ENCODE data around the gene SYNJ2. TPM values are rescaled to one million over a fixed set of nuclear protein-coding genes. Genes with fewer than 3 reads are reported as not detected.
"Not testable (repeated sequence)": the region's sequence is repeated elsewhere in the genome, so short reads cannot be mapped to it uniquely, and the experiment has no call there.

SYNJ2 gene
- total and polyA plus RNA-seq, 3 donors from 2014 or later = 5.8 to 17.7 (median 7.6) TPM

DNA sequence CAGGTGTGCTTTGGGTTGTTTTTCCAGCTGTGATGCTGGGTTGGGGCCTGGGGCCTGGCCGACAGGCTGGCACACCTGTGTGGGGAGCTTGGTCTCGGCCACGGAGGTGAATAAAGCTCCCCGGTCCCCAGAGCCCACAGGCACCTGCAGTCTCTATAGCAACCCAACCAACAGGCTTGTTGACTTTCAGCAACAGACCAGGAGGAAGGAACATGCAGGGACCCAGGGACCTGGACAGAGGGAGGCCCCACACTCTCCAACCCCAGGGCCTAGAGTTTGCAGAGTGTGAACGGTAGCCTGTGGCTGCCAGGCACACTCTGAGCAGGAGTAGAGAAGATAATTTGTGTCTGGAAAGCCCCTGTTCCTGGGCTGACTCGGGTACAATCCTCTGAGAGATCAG lies 14.6 kb upstream of the SYNJ2 start:
- H3K27ac ChIP-seq = no peak overlapping the region
- no peaks in the 10 kb centered on the region for H3K27me3 ChIP-seq
- no peaks in the 10 kb centered on the region for H3K36me3 ChIP-seq (ENCODE audit: low read depth, missing control alignments)
- WGBS, 2 donors = 77 to 90% methylated on average over 3 to 6 of the region's 6 CpGs
- H3K4me3 ChIP-seq = no peak overlapping the region
- intact Hi-C loops (cut with DNase I; ENCODE audit: low total_unique reads) = no loop called here
- no peaks in the 10 kb centered on the region for H3K9me3 ChIP-seq
- no peak for TF ChIP-seq POLR2A (IDR thresholded peaks at IDR 0.05)
- TF ChIP-seq, protein P1, sequence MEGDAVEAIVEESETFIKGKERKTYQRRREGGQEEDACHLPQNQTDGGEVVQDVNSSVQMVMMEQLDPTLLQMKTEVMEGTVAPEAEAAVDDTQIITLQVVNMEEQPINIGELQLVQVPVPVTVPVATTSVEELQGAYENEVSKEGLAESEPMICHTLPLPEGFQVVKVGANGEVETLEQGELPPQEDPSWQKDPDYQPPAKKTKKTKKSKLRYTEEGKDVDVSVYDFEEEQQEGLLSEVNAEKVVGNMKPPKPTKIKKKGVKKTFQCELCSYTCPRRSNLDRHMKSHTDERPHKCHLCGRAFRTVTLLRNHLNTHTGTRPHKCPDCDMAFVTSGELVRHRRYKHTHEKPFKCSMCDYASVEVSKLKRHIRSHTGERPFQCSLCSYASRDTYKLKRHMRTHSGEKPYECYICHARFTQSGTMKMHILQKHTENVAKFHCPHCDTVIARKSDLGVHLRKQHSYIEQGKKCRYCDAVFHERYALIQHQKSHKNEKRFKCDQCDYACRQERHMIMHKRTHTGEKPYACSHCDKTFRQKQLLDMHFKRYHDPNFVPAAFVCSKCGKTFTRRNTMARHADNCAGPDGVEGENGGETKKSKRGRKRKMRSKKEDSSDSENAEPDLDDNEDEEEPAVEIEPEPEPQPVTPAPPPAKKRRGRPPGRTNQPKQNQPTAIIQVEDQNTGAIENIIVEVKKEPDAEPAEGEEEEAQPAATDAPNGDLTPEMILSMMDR (IDR thresholded peaks at IDR 0.05) = no peak
- no peaks in the 10 kb centered on the region for H3K4me1 ChIP-seq
- DNase-seq = no peak

DNA sequence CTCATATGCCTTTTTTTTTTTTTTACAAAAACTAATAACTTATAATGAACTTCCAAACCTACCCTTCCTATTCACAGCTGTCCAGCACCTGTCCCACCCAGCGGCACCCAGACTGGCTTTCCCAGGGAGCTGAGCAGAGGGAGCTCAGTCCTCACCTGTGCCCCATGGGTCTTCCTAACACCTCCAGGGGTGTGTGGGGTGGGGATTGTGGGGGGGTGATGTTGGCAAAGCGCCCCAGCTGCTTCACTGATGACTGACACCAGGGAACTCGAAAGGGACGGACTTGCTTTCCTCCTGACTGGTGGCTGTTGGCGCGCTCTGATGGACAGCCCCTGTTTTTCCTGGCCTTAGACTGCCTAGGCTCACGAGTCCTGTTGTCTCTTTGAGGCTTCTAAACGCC lies 14.2 kb upstream of the SYNJ2 start:
- Histone ChIP-seq H3K27me3 (no peaks in the 10 kb centered on the region), H3K4me1 (no peaks in the 10 kb centered on the region), H3K36me3 (ENCODE audit: low read depth, missing control alignments) (no peaks in the 10 kb centered on the region), H3K4me3 (no peak overlapping the region), H3K9me3 (no peaks in the 10 kb centered on the region), H3K27ac (no peak overlapping the region)
- TF ChIP-seq, protein P1 (IDR thresholded peaks at IDR 0.05) = no peak
- TF ChIP-seq POLR2A (IDR thresholded peaks at IDR 0.05) = no peak
- WGBS, 2 donors = 91 to 95% methylated on average over 8 of the region's 8 CpGs
- intact Hi-C loops (cut with DNase I; ENCODE audit: low total_unique reads) = no loop called here
- DNase-seq = no peak

DNA sequence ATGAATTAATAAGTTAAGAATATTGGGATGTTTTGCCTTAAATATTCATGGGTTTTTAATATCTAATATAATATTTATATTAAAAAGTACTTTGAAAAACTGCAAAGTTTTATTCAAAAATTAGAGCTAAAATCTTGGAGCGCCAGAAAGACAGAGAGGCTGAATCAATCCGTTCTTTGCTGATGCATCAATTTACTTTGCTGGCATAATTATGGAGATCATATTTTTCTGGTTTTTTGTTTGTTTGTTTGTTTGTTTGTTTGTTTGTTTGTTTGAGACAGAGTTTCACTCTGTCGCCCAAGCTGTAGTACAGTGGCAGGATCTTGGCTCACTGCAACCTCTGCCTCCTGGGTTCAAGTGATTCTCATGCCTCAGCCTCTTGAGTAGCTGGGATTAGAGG lies 9.5 kb upstream of the SYNJ2 start:
- 85 to 88% methylated on average over 3 of the region's 3 CpGs for whole genome bisulfite sequencing, 2 donors
- DNase-seq; H3K4me3 ChIP-seq; H3K36me3 ChIP-seq (ENCODE audit: low read depth, missing control alignments); H3K9me3 ChIP-seq; intact Hi-C loops (cut with DNase I; ENCODE audit: low total_unique reads); H3K27ac ChIP-seq; H3K4me1 ChIP-seq; H3K27me3 ChIP-seq: not testable (repeated sequence)

DNA sequence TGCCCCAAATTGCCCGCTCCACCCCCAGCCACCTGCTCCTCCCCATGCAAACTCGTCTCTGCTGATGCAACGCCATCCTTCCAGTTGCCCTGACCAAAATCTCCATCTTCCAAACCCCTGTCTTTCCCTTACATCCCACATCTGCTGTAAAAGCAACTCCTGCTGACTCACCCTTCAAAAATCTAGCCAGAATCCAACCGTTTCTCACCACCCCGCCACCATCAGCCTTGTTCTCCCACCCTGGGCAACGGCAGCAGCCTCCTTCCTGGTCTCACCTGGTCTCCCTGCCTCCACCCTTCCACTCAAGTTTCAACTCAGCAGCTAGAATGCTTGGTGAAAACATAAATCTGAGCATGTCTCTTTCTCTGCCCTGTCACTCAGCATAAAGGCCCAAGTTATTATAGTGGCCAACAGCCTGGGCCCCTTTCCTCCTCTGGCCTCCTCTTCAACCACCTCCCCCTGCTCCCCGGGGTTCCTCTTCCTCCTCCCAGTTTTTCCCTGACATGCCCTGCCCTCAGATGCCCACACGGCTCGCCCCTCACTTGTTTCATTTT lies 7.2 kb upstream of the SYNJ2 start:
- Histone ChIP-seq H3K27me3 (no peaks in the 10 kb centered on the region), H3K27ac (no peak overlapping the region), H3K4me3 (no peak overlapping the region), H3K4me1 (no peaks in the 10 kb centered on the region), H3K9me3 (no peaks in the 10 kb centered on the region), H3K36me3 (ENCODE audit: low read depth, missing control alignments) (no peaks in the 10 kb centered on the region)
- intact Hi-C loops (cut with DNase I; ENCODE audit: low total_unique reads) = no loop called here
- WGBS, 2 donors = 82 to 89% methylated on average over 9 of the region's 9 CpGs
- TF ChIP-seq POLR2A (IDR thresholded peaks at IDR 0.05) = no peak
- TF ChIP-seq, protein P1 (IDR thresholded peaks at IDR 0.05) = no peak
- DNase-seq = no peak

DNA sequence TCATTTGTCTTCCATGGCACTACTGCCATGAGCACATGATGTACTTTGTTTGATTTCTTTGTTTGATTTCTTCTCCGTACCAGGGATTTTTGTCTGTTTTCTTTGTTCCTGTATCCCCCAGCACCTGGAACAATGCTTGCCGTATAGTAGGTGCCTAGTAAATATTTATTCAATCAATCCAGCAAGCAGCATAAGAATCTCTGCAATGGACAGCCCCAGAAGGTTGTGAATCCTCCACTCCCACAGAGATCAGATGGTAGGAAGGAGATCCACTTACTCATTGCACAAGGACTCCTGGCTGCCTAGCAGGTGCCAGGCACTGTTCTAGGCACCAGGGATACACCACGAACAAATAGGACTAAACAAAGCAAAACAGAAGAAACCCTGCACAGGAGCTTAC lies 6.7 kb upstream of the SYNJ2 start:
- Histone ChIP-seq H3K9me3 (no peaks in the 10 kb centered on the region), H3K4me1 (no peaks in the 10 kb centered on the region), H3K27me3 (no peaks in the 10 kb centered on the region), H3K27ac (no peak overlapping the region), H3K4me3 (no peak overlapping the region), H3K36me3 (ENCODE audit: low read depth, missing control alignments) (no peaks in the 10 kb centered on the region)
- intact Hi-C loops (cut with DNase I; ENCODE audit: low total_unique reads) = no loop called here
- TF ChIP-seq, protein P1 (IDR thresholded peaks at IDR 0.05) = no peak
- WGBS, 2 donors = 85 to 88% methylated on average over 3 of the region's 3 CpGs
- no peak for DNase-seq
